Thymus (tissue), 11 donors: Measurements from ENCODE around the gene MYO1D. TPM values are rescaled to one million over a fixed set of nuclear protein-coding genes. Genes with fewer than 3 reads are reported as not detected.

Experiments used
- DNase-seq, 9 donors: peaks; one replicate each; pipeline ENCODE4 v3.0.0-alpha.2; 2013; ENCODE audit warnings: low spot score in 9 of 9, low read depth in 6 of 9, missing footprints in 1 of 9
- H3K27ac ChIP-seq, 2 donors: one replicate each; pipeline ENCODE4 v1.5.1; 2013; ENCODE audit warnings: control low read depth in 1 of 2, low read depth in 1 of 2, low read length in 1 of 2, mild to moderate bottlenecking in 1 of 2, moderate library complexity in 1 of 2
- H3K27me3 ChIP-seq, 2 donors: one replicate each; pipeline ENCODE4 v1.5.1; 2013; ENCODE audit warnings: low read length in 1 of 2; ENCODE audit not compliant: control insufficient read depth in 2 of 2, insufficient read depth in 1 of 2
- H3K36me3 ChIP-seq, 2 donors: one replicate each; pipeline ENCODE4 v1.5.1; 2013; ENCODE audit warnings: low read length in 1 of 2, mild to moderate bottlenecking in 1 of 2, moderate library complexity in 1 of 2; ENCODE audit not compliant: control insufficient read depth in 2 of 2, insufficient read depth in 2 of 2
- H3K4me1 ChIP-seq, 2 donors: one replicate each; pipeline ENCODE4 v1.5.1; 2013; ENCODE audit warnings: low read length in 2 of 2; ENCODE audit not compliant: control insufficient read depth in 2 of 2, insufficient read depth in 2 of 2
- H3K4me3 ChIP-seq, 2 donors: one replicate each; pipeline ENCODE4 v1.5.1; 2013; ENCODE audit warnings: low read length in 2 of 2, control low read depth in 1 of 2, mild to moderate bottlenecking in 1 of 2
- H3K9me3 ChIP-seq, 2 donors: one replicate each; pipeline ENCODE4 v1.5.1; 2013; ENCODE audit warnings: low read length in 1 of 2, mild to moderate bottlenecking in 1 of 2; ENCODE audit not compliant: control insufficient read depth in 2 of 2, insufficient read depth in 1 of 2
- WGBS: extraction: QIAGEN DNeasy Blood & Tissue Kit; methylation state at CpG from one replicate; pipeline ENCODE4 v1.1.7; 2013; 5-methylcytosine and 5-hydroxymethylcytosine counted together
- polyA plus RNA-seq: library from polyadenylated mRNA; stranded (reverse); fragments of 200-250 nt; gene quantifications from one replicate; pipeline ENCODE4 v1.2.3, GENCODE V29; 2013
- total RNA-seq: library from RNA; stranded (reverse); fragments of 120-200 nt; gene quantifications from one replicate; pipeline ENCODE4 v1.2.4, GENCODE V29; 2013
- donor health status: healthy.

The MYO1D gene
- total and polyA plus RNA-seq, 2 donors = 5.7 to 12.4 TPM

GRCh38 chr17:32484628-32485027, 392.3 kb downstream of the MYO1D start:
- Histone ChIP-seq H3K36me3 (peaks cover 40% of the 10 kb centered on the region in 2 donors), H3K27ac (no peak overlapping the region), H3K9me3 (peaks cover 0 to 2% of the 10 kb centered on the region in 2 donors), H3K4me1 (peaks cover 19 to 30% of the 10 kb centered on the region in 2 donors), H3K27me3 (peaks cover 0 to 9% of the 10 kb centered on the region in 2 donors), H3K4me3 (no peak overlapping the region)
- DNase-seq = no peak
- 94% methylated on average over 11 of the region's 11 CpGs for WGBS

GRCh38 chr17:32484041-32484461, 392.9 kb downstream of the MYO1D start:
- whole genome bisulfite sequencing = 96% methylated on average over 4 of the region's 4 CpGs
- Histone ChIP-seq H3K4me3 (no peak overlapping the region), H3K9me3 (peaks cover 0 to 2% of the 10 kb centered on the region in 2 donors), H3K27ac (no peak overlapping the region), H3K27me3 (peaks cover 0 to 9% of the 10 kb centered on the region in 2 donors), H3K36me3 (peaks cover 42 to 45% of the 10 kb centered on the region in 2 donors), H3K4me1 (peaks cover 16 to 30% of the 10 kb centered on the region in 2 donors)
- no peak for DNase-seq

GRCh38 chr17:32483451-32484019, 393.4 kb downstream of the MYO1D start:
- Histone ChIP-seq H3K4me3 (no peak overlapping the region), H3K27me3 (peaks cover 0 to 9% of the 10 kb centered on the region in 2 donors), H3K27ac (peak overlapping the region in 1 of 2 donors; percentile 53), H3K9me3 (peaks cover 0 to 2% of the 10 kb centered on the region in 2 donors), H3K36me3 (peaks cover 41 to 45% of the 10 kb centered on the region in 2 donors), H3K4me1 (peaks cover 11 to 25% of the 10 kb centered on the region in 2 donors)
- 69% methylated on average over 7 of the region's 7 CpGs for WGBS
- DNase-seq = peak in 4 of 9 donors; percentile 35 to 78 (median 58)

- WGBS = 87% methylated on average over 11 of the region's 11 CpGs
- DNase-seq = no peak
- peak overlapping the region in 1 of 2 donors; percentile 36 for H3K27ac ChIP-seq
- peaks cover 6 to 19% of the 10 kb centered on the region in 2 donors for H3K4me1 ChIP-seq
- H3K36me3 ChIP-seq = peaks cover 39 to 48% of the 10 kb centered on the region in 2 donors
- peaks cover 0 to under 1% of the 10 kb centered on the region in 2 donors for H3K9me3 ChIP-seq
- no peak overlapping the region for H3K4me3 ChIP-seq
- peaks cover 0 to 5% of the 10 kb centered on the region in 2 donors for H3K27me3 ChIP-seq
These were observed 394.2 kb downstream of the MYO1D start for GRCh38 chr17:32482568-32483320.

- Histone ChIP-seq H3K27me3 (peaks cover 0 to 2% of the 10 kb centered on the region in 2 donors), H3K4me3 (no peak overlapping the region), H3K4me1 (peaks cover 3 to 15% of the 10 kb centered on the region in 2 donors), H3K9me3 (no peaks in the 10 kb centered on the region), H3K27ac (no peak overlapping the region), H3K36me3 (peaks cover 51 to 62% of the 10 kb centered on the region in 2 donors)
- 97% methylated on average over 8 of the region's 8 CpGs for WGBS
- DNase-seq = no peak
These were observed 395.7 kb downstream of the MYO1D start for GRCh38 chr17:32481193-32481592.

- Histone ChIP-seq H3K36me3 (peaks cover 68 to 82% of the 10 kb centered on the region in 2 donors), H3K4me3 (no peak overlapping the region), H3K27me3 (no peaks in the 10 kb centered on the region), H3K4me1 (peaks cover 0 to 11% of the 10 kb centered on the region in 2 donors), H3K9me3 (no peaks in the 10 kb centered on the region), H3K27ac (no peak overlapping the region)
- WGBS = 95% methylated on average over 5 of the region's 5 CpGs
- DNase-seq = no peak
These were observed 397.8 kb downstream of the MYO1D start for GRCh38 chr17:32479074-32479617.

GRCh38 chr17:32477220-32477619, 399.7 kb downstream of the MYO1D start:
- 97% methylated on average over 8 of the region's 8 CpGs for WGBS
- no peaks in the 10 kb centered on the region for H3K9me3 ChIP-seq
- no peak overlapping the region for H3K4me3 ChIP-seq
- H3K4me1 ChIP-seq = no peaks in the 10 kb centered on the region
- no peak for DNase-seq
- peaks cover 83 to 90% of the 10 kb centered on the region in 2 donors for H3K36me3 ChIP-seq
- no peaks in the 10 kb centered on the region for H3K27me3 ChIP-seq
- H3K27ac ChIP-seq = no peak overlapping the region

GRCh38 chr17:32475258-32475657, 401.7 kb downstream of the MYO1D start:
- H3K27ac ChIP-seq = no peak overlapping the region
- no peaks in the 10 kb centered on the region for H3K27me3 ChIP-seq
- H3K9me3 ChIP-seq = no peaks in the 10 kb centered on the region
- H3K36me3 ChIP-seq = peaks cover 91% of the 10 kb centered on the region in 2 donors
- no peak for DNase-seq
- H3K4me3 ChIP-seq = no peak overlapping the region
- 99% methylated on average over 3 of the region's 3 CpGs for WGBS
- H3K4me1 ChIP-seq = no peaks in the 10 kb centered on the region

GRCh38 chr17:32471652-32472051, 405.3 kb downstream of the MYO1D start:
- DNase-seq = no peak
- H3K4me1 ChIP-seq = no peaks in the 10 kb centered on the region
- no peaks in the 10 kb centered on the region for H3K27me3 ChIP-seq
- peaks cover 85 to 86% of the 10 kb centered on the region in 2 donors for H3K36me3 ChIP-seq
- no peak overlapping the region for H3K27ac ChIP-seq
- H3K9me3 ChIP-seq = no peaks in the 10 kb centered on the region
- WGBS = 98% methylated on average over 4 of the region's 4 CpGs
- H3K4me3 ChIP-seq = no peak overlapping the region
